Adrenal gland (tissue), 12 donors: Measurements from ENCODE around the gene MBP. TPM values are rescaled to one million over a fixed set of nuclear protein-coding genes. Genes with fewer than 3 reads are reported as not detected.

Experiments
- DNase-seq, 7 donors: peaks; one replicate each; pipeline ENCODE4 v3.0.0-alpha.2; 2019 to 2020
- H3K27ac ChIP-seq, 5 donors: fragments of 200-600 bp; sonication (generic) in 4 of 5; 1 replicate in 3 of 5; 2 replicates in 2 of 5; pipeline versions ENCODE4 v1.5.1 to v1.8.0; 2016 to 2020; ENCODE audit warnings: mild to moderate bottlenecking in 1 of 5
- H3K27me3 ChIP-seq: fragments of 200-600 bp; 2 replicates; pipeline ENCODE4 v1.8.0; 2021
- H3K36me3 ChIP-seq, 2 donors: fragments of 200-600 bp; replicated peaks in 1 of 2; 1 replicate in 1 of 2; 2 replicates in 1 of 2; pipeline versions ENCODE4 v1.5.1 to v1.8.0; 2018 to 2022
- H3K4me1 ChIP-seq, 2 donors: fragments of 200-600 bp; replicated peaks in 1 of 2; 1 replicate in 1 of 2; 2 replicates in 1 of 2; pipeline versions ENCODE4 v1.5.1 to v1.8.0; 2018 to 2021
- H3K4me3 ChIP-seq, 4 donors: fragments of 200-600 bp; sonication (generic) in 3 of 4; one replicate each; pipeline ENCODE4 v1.5.1; 2016 to 2018
- H3K9me3 ChIP-seq, 3 donors: fragments of 200-600 bp; sonication (generic) in 1 of 3; replicated peaks in 1 of 3; 1 replicate in 2 of 3; 2 replicates in 1 of 3; pipeline versions ENCODE4 v1.5.1 to v1.8.0; 2016 to 2021
- POLR2A ChIP-seq, 2 donors: fragments of 450-650 bp; IDR thresholded peaks; one replicate each; pipeline ENCODE4 v1.6.1; 2017; ENCODE audit warnings: antibody characterized with exemption in 2 of 2, mild to moderate bottlenecking in 2 of 2, moderate library complexity in 1 of 2
- WGBS, 4 donors: extraction: QIAGEN DNeasy Blood & Tissue Kit in 2 of 4; methylation state at CpG; one replicate each; pipeline versions ENCODE4 v1.1.5 to v1.1.7; 2013 to 2017; 5-methylcytosine and 5-hydroxymethylcytosine counted together
- intact Hi-C, 2 donors: fragments of 100-400 bp; cut with DNase I; formaldehyde crosslinking; loops; one replicate each; pipeline versions ENCODE4 v1.14.1 to v1.15.0; 2022 to 2023
- polyA plus RNA-seq, 3 donors: library from polyadenylated mRNA; stranded (reverse); fragments of 200-250 nt in 2 of 3; fragments of 350-450 nt in 1 of 3; fragmentation: Illumina TruSeq in 1 of 3; extraction: RNeasy Lipid Tissue Mini Kit (QIAGEN cat#74804) in 1 of 3; gene quantifications; one replicate each; pipeline ENCODE4 v1.2.3, GENCODE V29; 2013 to 2014
- total RNA-seq, 9 donors: library from RNA; depleted of rRNA in 4 of 9; stranded (reverse); fragments of >200 nt in 4 of 9; fragments of 120-200 nt in 1 of 9; fragmentation: NEBNext Ultra II Directional in 1 of 9; extraction: Animal tissue kit (Norgen Biotek cat#: 25700) in 1 of 9; gene quantifications; one replicate each; pipeline versions ENCODE4 v1.1.0 to v1.2.4, GENCODE V29; 2013 to 2023
- TF ChIP-seq, protein P1 (sequence below), 6 experiments: fragments of 450-650 bp in 4 of 6; fragments of 200-600 bp in 2 of 6; sonication (generic) in 1 of 6; IDR thresholded peaks; 1 replicate in 5 of 6; 2 replicates in 1 of 6; pipeline versions ENCODE4 v1.5.1 to v1.8.0; 2016 to 2021; ENCODE audit warnings: antibody characterized with exemption in 6 of 6, mild to moderate bottlenecking in 2 of 6, moderate library complexity in 1 of 6
- donor health status: healthy with polysubstance abuse.
- donor health status: Bipolar disorder and iron deficiency.
- donor health status: DM: yes; HTN: yes; CAD: no.
- donor health status: DM: no; HTN: no; CAD: no.
- donor health status: DM: no; HTN: no; CAD: no.
- donor health status: DM: yes; HTN: yes; CAD: no.

The MBP gene
- total and polyA plus RNA-seq, 12 donors, result 1.8 to 23.7 (median 13.7) TPM

DNA sequence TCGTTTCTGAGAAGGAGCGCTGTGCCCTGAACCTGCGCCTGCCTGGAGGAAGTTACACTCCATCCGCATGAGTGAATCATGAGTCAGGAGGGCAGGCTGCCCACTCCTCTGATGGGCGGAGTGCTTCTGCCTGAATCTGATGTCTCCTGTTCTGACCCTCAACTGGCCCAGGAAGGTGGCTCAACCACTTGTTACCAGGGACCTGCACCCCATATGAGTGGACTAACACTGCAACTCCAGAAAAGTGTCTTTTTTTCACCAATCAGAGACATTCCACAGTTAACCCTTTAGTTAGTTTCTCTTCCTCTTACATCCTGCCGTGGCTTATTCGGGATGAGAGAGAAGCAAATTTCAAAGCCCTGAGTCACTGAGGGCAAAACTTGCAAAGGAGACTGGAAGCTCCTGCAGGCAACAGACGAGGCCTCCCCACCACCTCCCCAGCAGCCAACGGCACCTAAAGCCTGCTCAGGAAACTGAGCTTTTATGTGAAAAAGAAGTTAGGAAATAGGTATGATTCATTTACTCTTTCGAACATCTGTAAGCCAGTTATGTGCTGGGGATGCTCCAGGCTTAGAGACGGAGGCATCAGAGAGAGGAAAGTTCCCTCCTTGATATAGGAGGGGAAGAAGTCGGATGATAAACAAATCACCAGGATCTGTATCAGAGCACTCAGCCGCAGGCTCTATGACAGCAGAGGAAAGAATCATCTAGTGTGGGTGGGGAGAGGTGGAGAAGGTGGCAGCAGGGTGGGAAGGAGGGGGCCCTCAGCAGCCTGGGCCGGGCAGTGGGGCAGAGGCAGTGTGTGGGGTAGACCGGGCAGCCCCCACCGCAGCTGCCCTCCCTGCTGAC, 30.9 kb downstream of the MBP start:
- intact Hi-C loops, result no loop called here
- Histone ChIP-seq H3K4me3 (peak overlapping the region in 1 of 4 donors; percentile 21), H3K36me3 (no peaks in the 10 kb centered on the region), H3K4me1 (peaks cover 20 to 51% of the 10 kb centered on the region in 2 donors), H3K27me3 (no peaks in the 10 kb centered on the region), H3K9me3 (no peaks in the 10 kb centered on the region), H3K27ac (peak overlapping the region; percentile 30 to 90 (median 40))
- WGBS, 4 donors, result 24 to 36% (median 30%) methylated on average over 14 to 16 of the region's 16 CpGs
- TF ChIP-seq, protein P1, sequence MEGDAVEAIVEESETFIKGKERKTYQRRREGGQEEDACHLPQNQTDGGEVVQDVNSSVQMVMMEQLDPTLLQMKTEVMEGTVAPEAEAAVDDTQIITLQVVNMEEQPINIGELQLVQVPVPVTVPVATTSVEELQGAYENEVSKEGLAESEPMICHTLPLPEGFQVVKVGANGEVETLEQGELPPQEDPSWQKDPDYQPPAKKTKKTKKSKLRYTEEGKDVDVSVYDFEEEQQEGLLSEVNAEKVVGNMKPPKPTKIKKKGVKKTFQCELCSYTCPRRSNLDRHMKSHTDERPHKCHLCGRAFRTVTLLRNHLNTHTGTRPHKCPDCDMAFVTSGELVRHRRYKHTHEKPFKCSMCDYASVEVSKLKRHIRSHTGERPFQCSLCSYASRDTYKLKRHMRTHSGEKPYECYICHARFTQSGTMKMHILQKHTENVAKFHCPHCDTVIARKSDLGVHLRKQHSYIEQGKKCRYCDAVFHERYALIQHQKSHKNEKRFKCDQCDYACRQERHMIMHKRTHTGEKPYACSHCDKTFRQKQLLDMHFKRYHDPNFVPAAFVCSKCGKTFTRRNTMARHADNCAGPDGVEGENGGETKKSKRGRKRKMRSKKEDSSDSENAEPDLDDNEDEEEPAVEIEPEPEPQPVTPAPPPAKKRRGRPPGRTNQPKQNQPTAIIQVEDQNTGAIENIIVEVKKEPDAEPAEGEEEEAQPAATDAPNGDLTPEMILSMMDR (IDR thresholded peaks at IDR 0.05), result no peak
- TF ChIP-seq POLR2A (IDR thresholded peaks at IDR 0.05), result no peak
- peak; percentile 44 to 87 (median 80) for DNase-seq

DNA sequence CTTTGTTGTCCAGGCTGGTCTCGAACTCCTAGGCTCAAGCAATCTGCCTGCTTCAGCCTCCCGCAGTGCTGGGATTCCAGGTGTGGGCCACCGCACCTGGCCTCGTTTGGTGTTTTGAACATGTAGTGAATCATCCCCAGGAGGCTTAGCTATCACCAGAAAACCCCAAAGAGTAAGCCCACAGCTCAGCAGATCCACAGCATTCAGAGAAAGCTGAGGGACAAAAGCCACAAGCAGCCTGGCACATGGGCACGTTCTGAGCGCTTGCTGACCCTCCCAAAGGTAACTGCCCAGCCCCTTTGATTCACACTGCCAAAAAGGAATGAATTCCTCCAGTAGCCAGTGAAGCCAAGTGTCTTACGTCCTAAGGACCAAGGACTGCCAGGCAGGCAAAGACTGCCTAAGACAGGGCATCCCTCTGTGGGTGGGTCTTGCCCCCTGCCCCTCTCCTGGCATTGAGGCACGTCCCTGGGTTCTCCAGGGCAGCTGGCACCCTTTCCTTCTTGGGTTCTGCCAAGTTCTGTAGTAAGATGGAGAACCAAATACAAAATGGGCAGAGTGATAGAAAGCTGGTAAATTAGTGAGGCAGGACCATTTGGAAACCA, 31.7 kb downstream of the MBP start:
- 57 to 71% (median 68%) methylated on average over 7 to 8 of the region's 8 CpGs for WGBS, 4 donors
- Histone ChIP-seq H3K4me1 (peaks cover 20 to 51% of the 10 kb centered on the region in 2 donors), H3K36me3 (no peaks in the 10 kb centered on the region), H3K9me3 (no peaks in the 10 kb centered on the region), H3K4me3 (no peak overlapping the region), H3K27ac (peak overlapping the region; percentile 23 to 90 (median 30)), H3K27me3 (no peaks in the 10 kb centered on the region)
- TF ChIP-seq, protein P1 (IDR thresholded peaks at IDR 0.05), result no peak
- TF ChIP-seq POLR2A (IDR thresholded peaks at IDR 0.05), result no peak
- intact Hi-C loops, result no loop called here
- no peak for DNase-seq

DNA sequence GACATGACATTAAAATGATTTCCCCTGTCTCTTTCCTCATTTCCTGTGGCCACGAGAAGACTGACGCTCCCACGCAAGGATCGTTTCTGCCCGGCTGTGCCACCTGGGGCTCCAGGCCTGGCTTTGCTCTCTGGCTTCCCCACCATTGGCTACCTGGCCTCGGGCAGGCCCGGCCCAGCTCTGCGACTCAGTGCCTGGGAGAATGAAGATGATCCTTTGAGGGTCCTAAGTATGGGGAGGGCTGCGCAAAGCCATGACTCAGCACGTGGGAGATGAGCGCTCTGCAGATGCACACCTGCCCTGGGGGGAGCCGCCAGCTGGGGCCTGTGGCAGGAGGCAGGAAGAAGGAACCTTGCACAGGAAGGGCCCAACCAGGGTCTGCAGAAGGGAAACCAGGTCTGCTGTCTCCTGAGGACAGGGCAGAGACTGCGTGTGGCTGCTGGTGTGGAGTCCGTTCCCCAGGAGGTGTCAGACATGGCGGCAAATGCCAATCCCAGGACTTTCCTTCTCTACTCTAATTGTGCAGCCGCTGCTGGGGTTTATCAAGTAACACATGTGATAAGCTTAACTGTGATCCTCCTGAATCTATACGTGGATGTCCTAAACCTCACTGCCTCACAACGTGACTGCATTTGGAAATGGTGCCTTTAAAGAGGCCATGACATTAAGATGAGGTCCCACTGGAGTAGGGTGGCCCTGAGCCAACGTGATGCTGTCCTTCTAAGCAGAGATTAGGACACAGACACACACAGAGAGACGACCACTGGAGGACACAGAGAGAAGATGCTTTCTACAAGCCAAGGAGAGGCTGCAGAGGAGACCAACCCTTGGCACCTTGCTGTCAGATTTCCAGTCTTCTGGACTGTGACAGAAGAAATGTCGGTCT, 32.9 kb downstream of the MBP start:
- H3K27me3 ChIP-seq, result no peaks in the 10 kb centered on the region
- H3K36me3 ChIP-seq, result no peaks in the 10 kb centered on the region
- H3K9me3 ChIP-seq, result no peaks in the 10 kb centered on the region
- WGBS, 4 donors, result 60 to 80% (median 73%) methylated on average over 18 to 21 of the region's 21 CpGs
- intact Hi-C loops, result no loop called here
- DNase-seq, result no peak
- TF ChIP-seq POLR2A (IDR thresholded peaks at IDR 0.05), result no peak
- TF ChIP-seq, protein P1 (IDR thresholded peaks at IDR 0.05), result no peak
- no peak overlapping the region for H3K4me3 ChIP-seq
- H3K4me1 ChIP-seq, result peaks cover 20 to 47% of the 10 kb centered on the region in 2 donors
- peak overlapping the region in 1 of 5 donors; percentile 13 for H3K27ac ChIP-seq
